H4 (cell line): ENCODE measurements around the gene PPP1R1B. TPM values are rescaled to one million over a fixed set of nuclear protein-coding genes. Genes with fewer than 3 reads are reported as not detected.

Source experiments
- DNase-seq: peaks from one replicate; pipeline ENCODE4 v3.0.0-alpha.2; 2015; ENCODE audit warnings: low spot score
- total RNA-seq: library from RNA; depleted of rRNA; stranded (reverse); fragments of >200 nt; shearing (Covaris generic); gene quantifications from 2 replicates; pipeline ENCODE4 v1.2.3, GENCODE V29; 2014

Gene PPP1R1B
- total RNA-seq, 1 experiment from 2014 or later: not detected

- DNase-seq: no peak
Measured at GRCh38 chr17:39652587-39653315, 26.0 kb downstream of the PPP1R1B start.

GRCh38 chr17:39653316-39653661, 26.5 kb downstream of the PPP1R1B start:
- DNase-seq: no peak

DNA sequence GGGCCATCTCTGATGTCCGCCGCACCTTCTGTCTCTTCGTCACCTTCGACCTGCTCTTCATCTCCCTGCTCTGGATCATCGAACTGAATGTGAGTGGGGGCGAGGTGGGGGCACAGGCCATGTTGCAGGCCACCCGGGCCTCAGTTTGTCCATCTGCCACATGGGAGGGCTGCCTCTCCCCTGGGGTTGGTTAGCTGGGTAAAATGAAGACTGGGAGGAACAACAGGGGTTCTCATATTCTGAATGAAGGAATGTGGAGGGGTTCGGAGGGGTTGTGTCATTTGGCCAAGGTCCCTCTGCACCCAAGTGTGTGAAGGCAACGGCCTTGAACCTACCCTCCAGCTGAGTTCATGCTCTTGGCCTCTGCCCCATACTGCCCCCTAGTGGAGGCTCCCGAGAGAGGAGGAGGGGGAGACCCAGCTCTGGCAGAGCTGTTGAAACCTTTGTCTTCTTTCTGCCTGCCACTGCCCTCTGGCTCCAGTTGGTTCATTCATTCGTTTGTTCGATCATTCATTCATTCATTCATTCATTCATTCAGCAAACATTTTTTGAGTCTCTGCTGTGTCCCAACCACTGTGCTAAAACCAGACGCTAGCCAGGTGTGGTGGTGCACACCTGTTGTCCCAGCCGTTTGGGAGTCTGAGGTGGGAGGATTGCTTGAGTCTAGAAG, 27.0 kb downstream of the PPP1R1B start:
- DNase-seq: peak; percentile 27

DNA sequence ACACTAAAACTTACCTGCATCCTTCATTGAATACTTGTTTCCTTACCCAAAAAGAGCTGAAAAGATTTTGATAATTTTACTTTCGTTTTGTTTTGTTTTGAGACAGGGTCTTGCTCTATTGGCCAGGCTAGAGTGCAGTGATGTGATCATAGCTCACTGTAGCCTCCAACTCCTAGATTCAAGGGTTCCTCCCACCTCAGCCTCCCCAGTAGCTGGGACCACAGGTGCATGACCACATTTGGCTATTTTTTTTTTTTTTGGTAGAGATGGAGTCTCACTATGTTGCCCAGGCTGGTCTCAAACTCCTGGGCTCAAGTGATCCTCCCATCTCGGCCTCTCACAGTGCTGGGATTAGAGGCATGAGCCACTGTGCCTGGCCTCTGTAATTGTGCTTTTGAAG, 28.4 kb downstream of the PPP1R1B start:
- no peak for DNase-seq

DNA sequence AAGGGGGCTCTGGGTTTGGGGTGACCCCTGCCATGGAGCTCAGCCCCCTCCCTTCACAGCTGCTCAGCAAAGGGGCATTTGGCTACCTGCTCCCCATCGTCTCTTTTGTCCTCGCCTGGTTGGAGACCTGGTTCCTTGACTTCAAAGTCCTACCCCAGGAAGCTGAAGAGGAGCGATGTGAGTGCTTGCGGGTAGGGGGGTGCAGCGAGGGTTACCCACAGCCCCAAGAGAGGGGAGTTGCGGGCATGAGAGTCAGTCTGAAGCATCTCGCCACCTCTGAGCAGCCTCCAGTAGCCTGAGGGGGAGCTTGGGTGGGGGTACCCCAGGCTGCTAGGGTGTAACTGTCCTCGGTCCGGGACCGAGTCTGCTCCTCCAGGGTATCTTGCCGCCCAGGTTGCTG, 31.6 kb downstream of the PPP1R1B start:
- no peak for DNase-seq

GRCh38 chr17:39658760-39659159, 32.0 kb downstream of the PPP1R1B start:
- no peak for DNase-seq

GRCh38 chr17:39659279-39660010, 32.7 kb downstream of the PPP1R1B start:
- DNase-seq: no peak

- DNase-seq: no peak
Measured at GRCh38 chr17:39660011-39660360, 33.2 kb downstream of the PPP1R1B start.

- no peak for DNase-seq
Measured at GRCh38 chr17:39660397-39661385, 33.9 kb downstream of the PPP1R1B start.

- DNase-seq: no peak
Measured at GRCh38 chr17:39661744-39662541, 35.2 kb downstream of the PPP1R1B start.

GRCh38 chr17:39662551-39663339, 36.0 kb downstream of the PPP1R1B start:
- no peak for DNase-seq

- DNase-seq: no peak
Measured at GRCh38 chr17:39663340-39663687, 36.6 kb downstream of the PPP1R1B start.

GRCh38 chr17:39663688-39664580, 37.2 kb downstream of the PPP1R1B start:
- DNase-seq: no peak

GRCh38 chr17:39664581-39665561, 38.1 kb downstream of the PPP1R1B start, which contains the start of gene TCAP:
Gene TCAP, plus strand, starts transcription at chr17:39665349. Its CDS starts 11 bp downstream, at chr17:39665360.
- no peak for DNase-seq

GRCh38 chr17:39665642-39666224, 39.0 kb downstream of the PPP1R1B start:
- DNase-seq: no peak

DNA sequence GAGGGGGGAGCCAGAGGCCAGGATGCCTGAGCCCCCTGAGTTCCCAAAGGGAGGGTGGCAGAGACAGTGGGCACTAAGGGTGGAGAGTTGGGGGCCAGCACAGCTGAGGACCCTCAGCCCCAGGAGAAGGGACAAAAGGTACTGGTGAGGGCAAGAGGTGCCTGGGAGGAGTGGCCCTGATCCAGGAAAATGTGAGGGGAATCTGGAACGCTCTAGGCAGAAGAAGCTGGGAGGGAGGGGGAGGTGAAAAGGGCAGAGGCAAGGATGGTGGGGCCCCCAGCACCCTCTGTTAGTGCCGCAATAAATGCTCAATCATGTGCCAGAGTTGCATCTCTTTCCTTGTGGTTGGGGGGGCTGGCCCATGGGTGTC, 39.5 kb downstream of the PPP1R1B start:
- no peak for DNase-seq

- no peak for DNase-seq
Measured at GRCh38 chr17:39666601-39667261, 40.0 kb downstream of the PPP1R1B start.
